A549 (cell line): ENCODE data around the gene SCAMP2. TPM values are rescaled to one million over a fixed set of nuclear protein-coding genes. Genes with fewer than 3 reads are reported as not detected.

Experiments
- ATAC-seq, 2 experiments: fragments of 200-7000 bp in 1 of 2; fragments of >200 bp in 1 of 2; cut with Nextera tagmentation in 1 of 2; cut with Tn5 transposase in 1 of 2; 3 replicates each; pipeline versions ENCODE4 v1.8.0 to v1.9.1; 2018 to 2020; ENCODE audit warnings: mild to moderate bottlenecking in 1 of 2, moderate library complexity in 1 of 2
- CTCF ChIA-PET: fragments of 300-600 bp; sonication (Branson Sonifier 250); formaldehyde crosslinking; extraction: SDS; loops from one replicate; lab custom pipeline; 2021; ENCODE audit warnings: antibody characterized with exemption, inconsistent platforms; lab: Yijun Ruan, JAX
- POLR2A ChIA-PET: fragments of 350-600 bp; formaldehyde crosslinking; extraction: SDS; loops from one replicate; lab custom pipeline; 2021; ENCODE audit warnings: antibody characterized with exemption, inconsistent platforms; lab: Yijun Ruan, JAX
- DNase-seq, 2 experiments: peaks; one replicate each; pipeline versions ENCODE4 v3.0.0 to v3.0.0-alpha.2; 2011 to 2016; ENCODE audit warnings: low read depth in 1 of 2, low spot score in 1 of 2
- FAIRE-seq: peaks from 2 replicates; lab custom pipeline; 2011; peaks lifted over from hg19 to GRCh38; lab: Jason Lieb, UNC
- H3K27ac ChIP-seq, 2 experiments: fragments of >200 bp; sonication (Bioruptor Twin); formaldehyde crosslinking; 3 replicates each; pipeline ENCODE4 v1.5.1; 2016 to 2017
- H3K4me1 ChIP-seq: fragments of >200 bp; sonication (Bioruptor Twin); formaldehyde crosslinking; 3 replicates; pipeline ENCODE4 v1.6.1; 2016
- H3K4me2 ChIP-seq: fragments of >200 bp; sonication (Bioruptor Twin); formaldehyde crosslinking; 3 replicates; pipeline ENCODE4 v1.6.1; 2016
- H3K4me3 ChIP-seq: fragments of >200 bp; sonication (Bioruptor Twin); formaldehyde crosslinking; 3 replicates; pipeline ENCODE4 v1.5.1; 2016
- H3K9me3 ChIP-seq: fragments of >200 bp; sonication (Bioruptor Twin); formaldehyde crosslinking; 3 replicates; pipeline ENCODE4 v1.6.1; 2016
- CHD2 ChIP-seq: fragments of 150-350 bp; IDR thresholded peaks from 2 replicates; pipeline ENCODE4 v1.6.1; 2014; ENCODE audit warnings: low read length; ENCODE audit not compliant: partially characterized antibody
- EHMT2 ChIP-seq: fragments of 200-600 bp; sonication (generic); IDR thresholded peaks from 2 replicates; pipeline ENCODE4 v1.6.1; 2016; ENCODE audit warnings: antibody characterized with exemption, low read depth, mild to moderate bottlenecking, moderate library complexity
- ESRRA ChIP-seq: fragments of 150-350 bp; IDR thresholded peaks from 2 replicates; pipeline ENCODE4 v1.6.1; 2014; ENCODE audit warnings: mild to moderate bottlenecking, low read length, borderline replicate concordance
- GATA3 ChIP-seq: IDR thresholded peaks from 2 replicates; pipeline ENCODE4 v1.6.1; 2012; ENCODE audit warnings: borderline replicate concordance
- HEYL ChIP-seq: fragments of 250-450 bp; sonication (Bioruptor Pico); IDR thresholded peaks from 2 replicates; pipeline ENCODE4 v1.8.0; 2021; ENCODE audit warnings: mild to moderate bottlenecking, moderate library complexity
- MAFK ChIP-seq: fragments of 450-650 bp; IDR thresholded peaks from 2 replicates; pipeline ENCODE4 v1.6.1; 2014; ENCODE audit not compliant: partially characterized antibody
- NFE2L2 ChIP-seq: fragments of 150-350 bp; conservative IDR thresholded peaks from 2 replicates; pipeline ENCODE4 v1.6.1; 2014; ENCODE audit warnings: low read length
- NPAS2 ChIP-seq: fragments of 250-450 bp; sonication (Bioruptor Pico); IDR thresholded peaks from 2 replicates; pipeline ENCODE4 v1.8.0; 2022; ENCODE audit warnings: mild to moderate bottlenecking, moderate library complexity, borderline replicate concordance
- NR3C1 ChIP-seq: fragments of >200 bp; sonication (Bioruptor Twin); formaldehyde crosslinking; IDR thresholded peaks from 3 replicates; pipeline ENCODE4 v1.6.1; 2017
- POLR2AphosphoS2 ChIP-seq: conservative IDR thresholded peaks from 2 replicates; pipeline ENCODE4 v1.6.1; 2012; ENCODE audit warnings: low read length, improper control_type of control experiment, inconsistent platforms
- RCOR1 ChIP-seq: fragments of 150-350 bp; IDR thresholded peaks from 2 replicates; pipeline ENCODE4 v1.6.1; 2014; ENCODE audit warnings: antibody characterized with exemption, low read length, low read depth
- SREBF2 ChIP-seq: fragments of 450-650 bp; IDR thresholded peaks from 2 replicates; pipeline ENCODE4 v1.6.1; 2014; ENCODE audit warnings: mild to moderate bottlenecking, moderate library complexity
- ZFP36 ChIP-seq: fragments of 450-650 bp; IDR thresholded peaks from 2 replicates; pipeline ENCODE4 v1.6.1; 2014; ENCODE audit warnings: borderline replicate concordance; ENCODE audit not compliant: partially characterized antibody
- WGBS: methylation state at CpG from one replicate; pipeline ENCODE4 v1.1.6; 2017; ENCODE audit errors: missing lambda C conversion rate; 5-methylcytosine and 5-hydroxymethylcytosine counted together
- polyA plus RNA-seq, 4 experiments: library from polyadenylated mRNA; depleted of rRNA in 3 of 4; stranded (reverse); fragments of >200 nt; fragmentation: RNase III in 1 of 4; extraction: RNeasy Plus Mini Kit Qiagen cat#74134 plus additional on column Dnase treatment in 1 of 4; gene quantifications; 2 replicates in 3 of 4; 3 replicates in 1 of 4; pipeline ENCODE4 v1.2.3, GENCODE V29; 2011 to 2017
- TF ChIP-seq, protein P1 (sequence below): IDR thresholded peaks from 2 replicates; pipeline ENCODE4 v1.6.1; 2012; ENCODE audit warnings: low read depth, borderline replicate concordance
- TF ChIP-seq, protein P2 (sequence below): fragments of 200-600 bp; sonication (generic); IDR thresholded peaks from 2 replicates; pipeline ENCODE4 v1.6.1; 2016; ENCODE audit warnings: antibody characterized with exemption, mild to moderate bottlenecking, moderate library complexity
- TF ChIP-seq, protein P3 (sequence below): fragments of 150-350 bp; IDR thresholded peaks from 2 replicates; pipeline ENCODE4 v1.6.1; 2014; ENCODE audit warnings: low read depth, mild to moderate bottlenecking, low read length

The SCAMP2 gene
- polyA plus RNA-seq, 2 of the 4 experiments (the other 2 are of a cell fraction) = 41.5 to 128 TPM

DNA sequence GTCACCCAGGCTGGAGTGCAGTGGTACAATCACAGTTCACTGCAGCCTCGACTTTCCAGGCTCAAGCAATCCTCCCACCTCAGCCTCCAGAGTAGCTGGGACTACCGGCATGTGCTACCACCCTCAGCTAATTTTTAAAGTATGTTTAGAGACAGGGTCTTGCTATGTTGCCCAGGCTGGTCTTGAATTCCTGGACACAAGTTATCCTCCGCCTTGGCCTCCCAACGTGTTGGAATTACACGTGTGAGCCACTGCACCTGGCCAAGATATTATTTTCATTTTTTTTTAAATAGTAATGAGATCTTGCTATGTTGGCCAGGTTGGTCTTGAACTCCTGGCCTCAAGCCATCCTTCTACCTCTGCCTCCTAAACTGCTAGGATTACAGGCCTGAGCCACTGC is 12.3 kb upstream of the SCAMP2 start:
- no peak overlapping the region for H3K27ac ChIP-seq
- FAIRE-seq (no peak), DNase-seq (no peak), ATAC-seq (no peak)
- peaks cover 9% of the 10 kb centered on the region; the same call in 1 of the 3 replicates for H3K4me1 ChIP-seq
- ChIA-PET CTCF (interaction anchor here (1.7 to 9.2 kb wide), 2 partner anchors 10 to 15 kb away, joined by 3 to 92 read pairs; no protein-coding TSS in a partner anchor), POLR2A (no interaction called here)
- H3K4me2 ChIP-seq = no peak overlapping the region
- WGBS = 65% methylated on average over 5 of the region's 5 CpGs
- H3K4me3 ChIP-seq = no peak overlapping the region
- no peak for TF ChIP-seq MAFK
- TF ChIP-seq NFE2L2 = no peak
- TF ChIP-seq ZFP36 = no peak
- TF ChIP-seq POLR2AphosphoS2 = no peak
- TF ChIP-seq, protein P1, sequence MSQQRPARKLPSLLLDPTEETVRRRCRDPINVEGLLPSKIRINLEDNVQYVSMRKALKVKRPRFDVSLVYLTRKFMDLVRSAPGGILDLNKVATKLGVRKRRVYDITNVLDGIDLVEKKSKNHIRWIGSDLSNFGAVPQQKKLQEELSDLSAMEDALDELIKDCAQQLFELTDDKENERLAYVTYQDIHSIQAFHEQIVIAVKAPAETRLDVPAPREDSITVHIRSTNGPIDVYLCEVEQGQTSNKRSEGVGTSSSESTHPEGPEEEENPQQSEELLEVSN = no peak
- no peak for TF ChIP-seq EHMT2
- TF ChIP-seq CHD2 = no peak
- TF ChIP-seq, all 56 proteins: peak for 0
- no peaks in the 10 kb centered on the region for H3K9me3 ChIP-seq

DNA sequence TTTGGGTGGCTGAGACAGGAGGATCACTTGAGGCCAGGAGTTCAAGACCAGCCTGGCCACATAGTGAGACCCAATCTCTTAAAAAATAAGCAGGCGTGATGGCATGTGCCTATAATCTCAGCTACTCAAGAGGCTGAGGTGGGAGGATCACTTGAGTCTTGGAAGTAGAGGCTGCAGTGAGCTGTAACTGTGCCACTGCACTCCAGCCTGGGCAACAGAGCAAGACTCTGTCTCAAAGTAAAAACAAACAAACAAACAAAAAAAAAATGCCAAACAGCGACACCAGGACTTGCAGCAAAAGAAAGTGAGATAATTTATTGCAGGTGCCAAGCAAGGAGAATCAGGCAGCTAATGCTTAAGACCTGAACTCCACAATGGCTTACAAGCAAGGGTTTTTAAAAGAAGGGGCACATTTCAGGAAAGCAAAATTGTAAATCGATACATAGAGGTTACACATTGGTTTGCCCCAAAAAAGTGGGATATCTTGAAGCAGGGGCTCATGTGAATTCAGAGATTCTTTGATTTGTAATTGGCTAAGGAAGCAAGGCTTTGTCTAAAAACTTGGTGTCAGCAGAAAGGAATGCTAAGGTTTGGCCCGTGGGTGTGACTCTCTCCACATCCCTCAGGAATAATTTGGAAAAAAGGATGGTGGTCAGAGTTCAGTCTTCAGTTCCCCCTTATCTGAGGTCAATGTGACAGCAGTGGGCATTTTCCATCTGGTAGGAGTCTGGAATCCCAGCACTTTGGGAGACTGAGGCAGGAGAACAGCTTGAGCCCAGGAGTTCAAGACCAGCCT is 11.5 kb upstream of the SCAMP2 start:
- Histone ChIP-seq H3K27ac (no peak overlapping the region), H3K4me2 (no peak overlapping the region), H3K4me3 (no peak overlapping the region), H3K9me3 (no peaks in the 10 kb centered on the region), H3K4me1 (0 out of 3 replicates have a peak, but pooled peaks cover 9% of the 10 kb centered on the region)
- DNase-seq = no peak
- 60% methylated on average over 4 of the region's 4 CpGs for WGBS
- ChIA-PET CTCF (interaction anchor here (0.8 to 4.8 kb wide), 4 partner anchors 11 to 40 kb away, joined by 3 to 40 read pairs (median 3); no protein-coding TSS in a partner anchor), POLR2A (interaction anchor here (0.6 to 1.1 kb wide), 2 partner anchors 17 to 23 kb away, joined by 3 to 5 read pairs; no protein-coding TSS in a partner anchor)
- no peak for FAIRE-seq
- no peak for TF ChIP-seq RCOR1
- peak; percentile 81 for TF ChIP-seq MAFK
- ATAC-seq = no peak

DNA sequence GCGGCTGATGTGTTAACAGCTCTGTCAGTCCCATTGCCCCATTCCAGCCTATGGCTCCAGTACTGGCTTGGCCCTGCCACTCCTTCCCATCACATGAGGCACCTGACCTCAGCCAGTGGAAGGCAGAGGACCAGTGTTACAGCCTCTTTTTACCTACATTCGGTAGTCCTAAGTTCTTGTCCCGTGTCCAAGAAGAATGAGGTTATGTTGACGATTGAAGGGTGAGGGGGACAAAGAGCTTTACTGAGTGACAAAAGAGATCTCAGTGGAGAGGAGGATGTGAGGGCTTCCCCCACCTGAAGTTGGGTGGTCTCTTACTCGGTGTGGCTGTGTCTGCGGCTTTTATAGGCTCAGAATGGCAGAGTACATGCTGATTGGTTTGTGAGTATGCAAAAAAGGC is 9.4 kb upstream of the SCAMP2 start:
- TF ChIP-seq GATA3 = no peak
- no peak for TF ChIP-seq NPAS2 (CRISPR knock-in tag)
- TF ChIP-seq, protein P1 = no peak
- TF ChIP-seq, protein P2, sequence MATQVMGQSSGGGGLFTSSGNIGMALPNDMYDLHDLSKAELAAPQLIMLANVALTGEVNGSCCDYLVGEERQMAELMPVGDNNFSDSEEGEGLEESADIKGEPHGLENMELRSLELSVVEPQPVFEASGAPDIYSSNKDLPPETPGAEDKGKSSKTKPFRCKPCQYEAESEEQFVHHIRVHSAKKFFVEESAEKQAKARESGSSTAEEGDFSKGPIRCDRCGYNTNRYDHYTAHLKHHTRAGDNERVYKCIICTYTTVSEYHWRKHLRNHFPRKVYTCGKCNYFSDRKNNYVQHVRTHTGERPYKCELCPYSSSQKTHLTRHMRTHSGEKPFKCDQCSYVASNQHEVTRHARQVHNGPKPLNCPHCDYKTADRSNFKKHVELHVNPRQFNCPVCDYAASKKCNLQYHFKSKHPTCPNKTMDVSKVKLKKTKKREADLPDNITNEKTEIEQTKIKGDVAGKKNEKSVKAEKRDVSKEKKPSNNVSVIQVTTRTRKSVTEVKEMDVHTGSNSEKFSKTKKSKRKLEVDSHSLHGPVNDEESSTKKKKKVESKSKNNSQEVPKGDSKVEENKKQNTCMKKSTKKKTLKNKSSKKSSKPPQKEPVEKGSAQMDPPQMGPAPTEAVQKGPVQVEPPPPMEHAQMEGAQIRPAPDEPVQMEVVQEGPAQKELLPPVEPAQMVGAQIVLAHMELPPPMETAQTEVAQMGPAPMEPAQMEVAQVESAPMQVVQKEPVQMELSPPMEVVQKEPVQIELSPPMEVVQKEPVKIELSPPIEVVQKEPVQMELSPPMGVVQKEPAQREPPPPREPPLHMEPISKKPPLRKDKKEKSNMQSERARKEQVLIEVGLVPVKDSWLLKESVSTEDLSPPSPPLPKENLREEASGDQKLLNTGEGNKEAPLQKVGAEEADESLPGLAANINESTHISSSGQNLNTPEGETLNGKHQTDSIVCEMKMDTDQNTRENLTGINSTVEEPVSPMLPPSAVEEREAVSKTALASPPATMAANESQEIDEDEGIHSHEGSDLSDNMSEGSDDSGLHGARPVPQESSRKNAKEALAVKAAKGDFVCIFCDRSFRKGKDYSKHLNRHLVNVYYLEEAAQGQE = no peak
- TF ChIP-seq SREBF2 = no peak
- no peak for TF ChIP-seq NR3C1
- TF ChIP-seq, protein P3, sequence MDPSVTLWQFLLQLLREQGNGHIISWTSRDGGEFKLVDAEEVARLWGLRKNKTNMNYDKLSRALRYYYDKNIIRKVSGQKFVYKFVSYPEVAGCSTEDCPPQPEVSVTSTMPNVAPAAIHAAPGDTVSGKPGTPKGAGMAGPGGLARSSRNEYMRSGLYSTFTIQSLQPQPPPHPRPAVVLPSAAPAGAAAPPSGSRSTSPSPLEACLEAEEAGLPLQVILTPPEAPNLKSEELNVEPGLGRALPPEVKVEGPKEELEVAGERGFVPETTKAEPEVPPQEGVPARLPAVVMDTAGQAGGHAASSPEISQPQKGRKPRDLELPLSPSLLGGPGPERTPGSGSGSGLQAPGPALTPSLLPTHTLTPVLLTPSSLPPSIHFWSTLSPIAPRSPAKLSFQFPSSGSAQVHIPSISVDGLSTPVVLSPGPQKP = no peak
- no peak for TF ChIP-seq CHD2
- TF ChIP-seq ESRRA = no peak
- TF ChIP-seq HEYL (CRISPR knock-in tag) = no peak
- ChIA-PET CTCF (interaction anchor here (1.1 to 4.8 kb wide), 6 partner anchors 11 to 251 kb away, joined by 3 to 40 read pairs (median 5); no protein-coding TSS in a partner anchor), POLR2A (no interaction called here)
- Histone ChIP-seq H3K4me1 (0 out of 3 replicates have a peak, but pooled peaks cover 5% of the 10 kb centered on the region), H3K4me2 (no peak overlapping the region), H3K4me3 (no peak overlapping the region), H3K27ac (no peak overlapping the region), H3K9me3 (no peaks in the 10 kb centered on the region)
- ATAC-seq (no peak), DNase-seq (no peak), FAIRE-seq (no peak)
- 86% methylated on average over 6 of the region's 6 CpGs for WGBS
